Measurements from ENCODE around the gene MBNL2. TPM values are rescaled to one million over a fixed set of nuclear protein-coding genes. Genes with fewer than 3 reads are reported as not detected.

Gene MBNL2
- total RNA-seq, 1 experiment from 2014 or later, result 0.17 TPM

GRCh38 chr13:97279913-97280312, 57.8 kb downstream of the MBNL2 start:
- Histone ChIP-seq H3K4me1 (ENCODE audit: insufficient read depth, low read length) (no peaks in the 10 kb centered on the region), H2BK5ac (ENCODE audit: insufficient read length, low read length) (no peak overlapping the region), H4K8ac (replicated peaks; ENCODE audit: insufficient read length, low read depth, low read length) (no peak overlapping the region), H2AFZ (ENCODE audit: low read length) (no peak overlapping the region), H3K23me2 (ENCODE audit: insufficient read length, low read depth, low read length, poor library complexity, severe bottlenecking) (no peaks in the 10 kb centered on the region), H2AK5ac (ENCODE audit: insufficient read length, low read length) (no peak overlapping the region), H2BK15ac (ENCODE audit: low read depth, low read length) (no peak overlapping the region), H4K5ac (ENCODE audit: insufficient read length, low read depth, low read length) (no peak overlapping the region), H3K23ac (ENCODE audit: insufficient read length, low read depth, low read length) (no peak overlapping the region), H3K4me2 (ENCODE audit: insufficient read depth, insufficient read length, low read length) (no peak overlapping the region), H3K9ac (ENCODE audit: extremely low read depth, insufficient read length, low read length) (no peak overlapping the region), H3K4ac (ENCODE audit: low read depth, low read length) (no peak overlapping the region), H3T11ph (ENCODE audit: low read length) (no peak overlapping the region), H3K79me1 (ENCODE audit: insufficient read depth, low read depth, low read length, poor library complexity, severe bottlenecking) (no peaks in the 10 kb centered on the region), H4K20me1 (ENCODE audit: control insufficient read depth, insufficient read depth, insufficient read length) (no peaks in the 10 kb centered on the region), H3K18ac (ENCODE audit: insufficient read length, low read depth, low read length) (no peak overlapping the region), H3K27me3 (ENCODE audit: insufficient read depth, low read length) (no peaks in the 10 kb centered on the region), H2BK20ac (ENCODE audit: low read depth, low read length, poor library complexity, severe bottlenecking) (no peak overlapping the region), H3K56ac (ENCODE audit: insufficient read length, low read depth, low read length) (no peak overlapping the region), H3K9me3 (ENCODE audit: control insufficient read depth, low read depth, low read length) (no peaks in the 10 kb centered on the region), H2BK12ac (ENCODE audit: insufficient read length, low read depth, low read length) (no peak overlapping the region), H3K14ac (ENCODE audit: insufficient read depth, low read length) (no peak overlapping the region), H4K91ac (ENCODE audit: insufficient read length, low read depth, low read length) (no peak overlapping the region), H2BK120ac (ENCODE audit: low read depth, low read length, poor library complexity, severe bottlenecking) (no peak overlapping the region), H3K79me2 (ENCODE audit: insufficient read depth, low read length) (no peaks in the 10 kb centered on the region), H3K27ac (ENCODE audit: insufficient read length, low read depth, low read length) (no peak overlapping the region)
- H3K27ac Mint-ChIP-seq, result no peak overlapping the region
- H3K27me3 Mint-ChIP-seq (ENCODE audit: low read depth), result peaks cover 6% of the 10 kb centered on the region; the same call in 1 of the 2 replicates
- no peaks in the 10 kb centered on the region for H3K9me3 Mint-ChIP-seq
- peaks cover 0 to 4% of the 10 kb centered on the region in 2 experiments; a peak in 1 of 4 replicates for H3K4me1 Mint-ChIP-seq
- WGBS (ENCODE audit: extremely low coverage, insufficient read length, low lambda C conversion rate), result no CpG with 5 or more reads among the region's 5 CpGs
- TF ChIP-seq CTCF (conservative IDR thresholded peaks at IDR 0.05), result no peak
- H3K4me3 Mint-ChIP-seq, result no peak overlapping the region
- no peaks in the 10 kb centered on the region for H3K36me3 Mint-ChIP-seq (ENCODE audit: insufficient read depth in 1 of 3, low read depth in 3 of 3)
- no peak for DNase-seq

Data from H9 (cell line).